NCI-H2171 (cell line): ENCODE measurements around the gene B4GALT5.

Experiments used
- DNase-seq: peaks from one replicate; lab custom pipeline; 2025; lab: John Stamatoyannopoulos, UW

The B4GALT5 gene

GRCh38 chr20:49583669-49584417, 129.8 kb downstream of the B4GALT5 start:
- DNase-seq, result peak; percentile 81

- no peak for DNase-seq
Measured at GRCh38 chr20:49583343-49583668, 130.4 kb downstream of the B4GALT5 start.
